ENCODE results near the gene ATP8A2. TPM values are rescaled to one million over a fixed set of nuclear protein-coding genes. Genes with fewer than 3 reads are reported as not detected.

Gene ATP8A2
- total and polyA plus RNA-seq, 2 of the 8 experiments (the other 6 are each of a cell fraction or from before 2014, with no cell fraction given): 2.4 to 8.3 TPM

DNA sequence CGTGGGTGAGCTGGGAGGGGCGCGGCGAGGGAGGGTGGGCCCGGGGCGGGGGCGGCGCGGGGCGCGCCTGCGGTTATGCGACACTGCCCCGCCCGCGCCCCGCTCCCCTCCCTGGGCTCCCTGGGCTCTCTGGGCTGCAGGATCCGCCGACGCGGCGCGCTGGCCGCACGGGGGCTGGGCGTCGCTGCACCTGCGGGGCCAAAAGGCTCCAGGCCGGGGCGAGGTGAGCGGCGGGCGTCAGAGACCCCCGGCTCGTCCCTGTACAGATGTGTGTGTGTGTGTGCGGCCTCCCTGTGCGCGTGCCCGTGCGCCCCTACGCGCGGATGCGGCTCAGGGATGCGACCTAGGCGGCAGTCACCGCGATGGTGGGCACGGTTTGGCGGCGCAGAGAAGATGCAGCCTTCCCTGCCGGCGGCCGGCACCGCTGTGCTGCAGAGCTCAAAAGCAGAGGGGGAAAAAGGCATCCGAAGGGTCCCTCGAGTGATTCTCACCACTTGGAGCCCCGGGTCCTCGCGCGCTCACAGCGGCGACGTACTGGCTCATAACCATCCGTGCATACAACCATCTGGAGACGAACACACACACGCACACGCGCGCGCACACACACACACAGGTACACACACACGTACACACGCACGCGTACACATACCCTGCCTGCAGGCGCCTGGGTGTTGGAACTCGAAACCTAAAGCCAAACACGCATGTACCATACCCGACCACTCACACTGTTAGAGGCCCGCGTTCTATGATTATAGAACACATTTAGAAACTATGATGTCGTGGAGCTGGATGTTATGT lies 709 bp downstream of the ATP8A2 start (continued):
- TF ChIP-seq MAFK (IDR thresholded peaks at IDR 0.05; ENCODE audit: low read depth, low read length): no peak
- no peak for TF ChIP-seq SIN3A (conservative IDR thresholded peaks at IDR 0.05 in 1 of 2, IDR thresholded peaks at IDR 0.05 in 1 of 2; ENCODE audit: low read depth in 1 of 2, low read length in 2 of 2)
- TF ChIP-seq RAD21 (IDR thresholded peaks at IDR 0.05 in 1 of 2, conservative IDR thresholded peaks at IDR 0.05 in 1 of 2; ENCODE audit: low read depth in 2 of 2, low read length in 2 of 2): no peak
- no peak for TF ChIP-seq GTF2F1 (IDR thresholded peaks at IDR 0.05; ENCODE audit: borderline replicate concordance, low read depth, low read length)
- no peak for TF ChIP-seq SAP30 (IDR thresholded peaks at IDR 0.05; ENCODE audit: insufficient read depth, insufficient replicate concordance, low read length)
- TF ChIP-seq PHF8 (conservative IDR thresholded peaks at IDR 0.05; ENCODE audit: low read depth, low read length): no peak
- no peak for TF ChIP-seq CEBPB (IDR thresholded peaks at IDR 0.05; ENCODE audit: low read depth, low read length)
- peak; percentile 18; the same call in 1 of the 2 replicates for TF ChIP-seq TBP (IDR thresholded peaks at IDR 0.05; ENCODE audit: low read depth, low read length)
- TF ChIP-seq POLR2AphosphoS5 (IDR thresholded peaks at IDR 0.05; ENCODE audit: low read depth, low read length): no peak
- TF ChIP-seq RNF2 (IDR thresholded peaks at IDR 0.05; ENCODE audit: borderline replicate concordance, low read depth, low read length, missing control alignments, poor library complexity, severe bottlenecking): no peak
- peak; percentile 50 for TF ChIP-seq SUZ12 (IDR thresholded peaks at IDR 0.05; ENCODE audit: low read length)
- TF ChIP-seq, protein P1, sequence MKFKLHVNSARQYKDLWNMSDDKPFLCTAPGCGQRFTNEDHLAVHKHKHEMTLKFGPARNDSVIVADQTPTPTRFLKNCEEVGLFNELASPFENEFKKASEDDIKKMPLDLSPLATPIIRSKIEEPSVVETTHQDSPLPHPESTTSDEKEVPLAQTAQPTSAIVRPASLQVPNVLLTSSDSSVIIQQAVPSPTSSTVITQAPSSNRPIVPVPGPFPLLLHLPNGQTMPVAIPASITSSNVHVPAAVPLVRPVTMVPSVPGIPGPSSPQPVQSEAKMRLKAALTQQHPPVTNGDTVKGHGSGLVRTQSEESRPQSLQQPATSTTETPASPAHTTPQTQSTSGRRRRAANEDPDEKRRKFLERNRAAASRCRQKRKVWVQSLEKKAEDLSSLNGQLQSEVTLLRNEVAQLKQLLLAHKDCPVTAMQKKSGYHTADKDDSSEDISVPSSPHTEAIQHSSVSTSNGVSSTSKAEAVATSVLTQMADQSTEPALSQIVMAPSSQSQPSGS (IDR thresholded peaks at IDR 0.05; ENCODE audit: low read length): no peak
- no peak for TF ChIP-seq CHD1 (IDR thresholded peaks at IDR 0.05; ENCODE audit: low read depth, low read length)
- peak; percentile 74; the same call in 1 of the 2 replicates for TF ChIP-seq KDM1A (IDR thresholded peaks at IDR 0.05; ENCODE audit: borderline replicate concordance, low read length)
- TF ChIP-seq TCF12 (IDR thresholded peaks at IDR 0.05; ENCODE audit: low read depth, low read length): no peak
- TF ChIP-seq, protein P2, sequence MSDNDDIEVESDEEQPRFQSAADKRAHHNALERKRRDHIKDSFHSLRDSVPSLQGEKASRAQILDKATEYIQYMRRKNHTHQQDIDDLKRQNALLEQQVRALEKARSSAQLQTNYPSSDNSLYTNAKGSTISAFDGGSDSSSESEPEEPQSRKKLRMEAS (IDR thresholded peaks at IDR 0.05): no peak
- no peak for TF ChIP-seq SIRT6 (IDR thresholded peaks at IDR 0.05; ENCODE audit: low read length)
- no peak for TF ChIP-seq BCL11A (IDR thresholded peaks at IDR 0.05; ENCODE audit: low read depth in 2 of 2, low read length in 2 of 2)
- no peak for TF ChIP-seq CTBP2 (IDR thresholded peaks at IDR 0.05; ENCODE audit: borderline replicate concordance, insufficient read depth, insufficient read length, low read length)
- peak; percentile 73 for TF ChIP-seq KDM4A (IDR thresholded peaks at IDR 0.05; ENCODE audit: low read depth, low read length, severe bottlenecking)
- TF ChIP-seq ZNF274 (IDR thresholded peaks at IDR 0.05; ENCODE audit: borderline replicate concordance, extremely low read depth, low read length): no peak

Data from H1 (cell line).